ENCODE measurements around the gene C1QTNF5.

C1QTNF5 gene

GRCh38 chr11:119356349-119357031 lies 15.8 kb upstream of the C1QTNF5 start:
- peak; percentile 50 for DNase-seq

GRCh38 chr11:119355091-119355843 lies 14.6 kb upstream of the C1QTNF5 start:
- DNase-seq: no peak

DNA sequence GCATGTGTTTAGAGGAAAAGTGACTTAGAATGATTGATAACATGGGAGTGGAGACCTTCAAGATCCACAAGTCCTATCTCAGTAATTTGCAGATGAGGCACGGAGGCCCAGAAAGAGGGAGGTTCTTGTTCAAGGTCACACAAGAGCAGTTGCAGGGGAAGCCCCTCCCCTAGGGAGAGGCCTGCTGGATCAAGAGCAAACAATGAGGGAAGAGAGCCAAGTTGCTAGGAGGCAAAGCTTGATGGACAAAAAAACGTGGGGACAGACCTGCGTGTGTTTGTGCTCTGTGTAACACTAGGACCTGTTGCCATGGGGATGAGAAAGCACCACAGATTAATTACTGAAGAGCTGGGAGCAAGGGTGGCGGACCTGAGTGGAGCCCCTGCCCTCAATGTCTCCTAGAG lies 12.2 kb upstream of the C1QTNF5 start:
- no peak for DNase-seq

DNA sequence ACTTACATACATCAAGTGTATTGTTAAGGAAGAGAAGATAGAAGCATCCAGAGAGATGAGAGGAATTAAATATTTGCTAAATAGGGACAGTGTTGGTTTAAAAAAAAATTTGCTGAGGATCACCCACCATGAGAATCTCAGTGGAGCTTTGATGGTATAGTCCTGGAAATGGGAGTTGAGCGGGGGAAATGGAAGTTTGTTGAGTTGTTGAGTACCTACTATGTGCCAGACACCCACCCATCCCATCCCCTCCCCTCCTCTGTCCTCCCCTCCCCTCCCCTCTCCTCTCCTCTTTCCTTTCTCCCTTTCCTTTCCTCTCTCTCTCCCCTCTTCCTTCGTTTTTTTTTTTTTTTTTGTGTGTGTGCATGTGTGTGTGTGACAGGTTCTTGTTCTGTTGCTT lies 10.5 kb upstream of the C1QTNF5 start:
- no peak for DNase-seq

DNA sequence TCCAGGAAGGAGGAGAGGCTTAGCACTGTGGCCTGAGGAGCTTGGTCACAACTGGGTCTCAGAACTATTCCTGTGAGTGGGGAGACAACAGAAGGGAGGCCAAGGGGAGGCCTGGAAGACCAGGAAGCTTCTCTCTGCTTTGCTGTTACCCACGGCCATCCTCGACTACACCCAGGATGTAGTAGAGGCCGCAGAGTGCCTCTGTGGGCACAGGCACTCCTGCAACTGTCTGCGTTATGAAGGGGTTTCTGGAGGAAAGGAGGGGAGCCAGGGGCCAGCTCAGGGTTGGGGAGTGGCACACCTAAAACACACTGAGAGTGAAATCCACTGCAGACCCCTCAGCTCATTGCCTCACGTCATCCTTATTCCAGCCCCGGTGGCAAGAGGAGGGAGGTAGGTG lies 9.6 kb upstream of the C1QTNF5 start:
- DNase-seq: no peak

DNA sequence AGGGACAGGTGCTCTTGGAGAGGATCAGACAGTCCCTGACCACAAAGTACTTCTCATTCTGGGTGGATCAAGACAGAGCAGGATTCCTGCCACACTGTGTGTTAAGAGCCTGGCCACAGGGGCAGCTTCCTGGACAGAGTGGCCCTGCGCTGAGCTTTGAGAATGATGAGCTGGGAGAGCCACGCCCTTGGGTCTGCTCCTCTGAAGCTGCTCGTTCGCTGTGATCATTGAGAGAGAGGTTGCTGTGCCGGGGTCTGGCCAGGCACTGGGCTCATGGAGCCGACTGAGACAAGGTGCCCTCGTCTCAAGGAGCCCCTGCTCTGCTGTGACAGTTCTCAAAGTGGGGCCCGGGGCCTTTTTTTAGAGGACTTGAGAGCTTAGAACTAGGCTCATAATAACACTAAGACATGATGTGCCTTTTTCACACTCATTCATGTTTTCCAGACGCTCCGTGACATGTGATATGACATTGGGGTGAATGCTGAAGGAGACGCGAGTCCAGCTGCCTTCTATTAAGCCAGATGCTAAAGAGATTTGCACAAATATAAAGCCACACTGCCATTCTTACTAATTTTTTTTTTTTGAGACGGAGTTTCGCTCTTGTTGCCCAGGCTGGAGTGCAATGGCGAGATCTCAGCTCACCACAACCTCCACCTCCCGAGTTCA lies 7.4 kb upstream of the C1QTNF5 start:
- DNase-seq: no peak

DNA sequence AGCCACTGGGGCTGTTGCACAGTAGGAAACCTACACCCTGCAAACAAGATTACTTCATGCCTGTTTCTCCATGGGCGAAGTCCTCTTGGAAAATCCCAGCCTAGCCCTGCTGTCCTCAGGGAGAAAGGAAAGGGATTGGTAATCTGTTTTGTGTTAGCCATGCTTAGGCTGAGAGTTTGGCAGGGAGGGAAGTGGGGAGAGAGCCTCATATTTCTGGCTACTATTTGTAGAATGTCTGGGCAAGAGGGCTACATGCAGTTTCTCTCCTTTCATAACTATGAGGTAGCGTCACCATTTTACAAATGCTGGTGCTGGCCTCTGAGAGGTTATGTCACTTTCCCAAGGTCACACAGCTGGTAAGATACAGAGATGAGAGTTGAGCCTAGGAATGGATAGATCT lies 6.6 kb upstream of the C1QTNF5 start:
- DNase-seq: no peak

GRCh38 chr11:119346605-119347004 lies 5.9 kb upstream of the C1QTNF5 start, which contains the start of gene MFRP:
Gene MFRP, minus strand, starts transcription at chr11:119346705. Its CDS starts 192 bp downstream, at chr11:119346513.
- DNase-seq: no peak

GRCh38 chr11:119345685-119346084 lies 5.0 kb upstream of the C1QTNF5 start:
- DNase-seq: no peak

DNA sequence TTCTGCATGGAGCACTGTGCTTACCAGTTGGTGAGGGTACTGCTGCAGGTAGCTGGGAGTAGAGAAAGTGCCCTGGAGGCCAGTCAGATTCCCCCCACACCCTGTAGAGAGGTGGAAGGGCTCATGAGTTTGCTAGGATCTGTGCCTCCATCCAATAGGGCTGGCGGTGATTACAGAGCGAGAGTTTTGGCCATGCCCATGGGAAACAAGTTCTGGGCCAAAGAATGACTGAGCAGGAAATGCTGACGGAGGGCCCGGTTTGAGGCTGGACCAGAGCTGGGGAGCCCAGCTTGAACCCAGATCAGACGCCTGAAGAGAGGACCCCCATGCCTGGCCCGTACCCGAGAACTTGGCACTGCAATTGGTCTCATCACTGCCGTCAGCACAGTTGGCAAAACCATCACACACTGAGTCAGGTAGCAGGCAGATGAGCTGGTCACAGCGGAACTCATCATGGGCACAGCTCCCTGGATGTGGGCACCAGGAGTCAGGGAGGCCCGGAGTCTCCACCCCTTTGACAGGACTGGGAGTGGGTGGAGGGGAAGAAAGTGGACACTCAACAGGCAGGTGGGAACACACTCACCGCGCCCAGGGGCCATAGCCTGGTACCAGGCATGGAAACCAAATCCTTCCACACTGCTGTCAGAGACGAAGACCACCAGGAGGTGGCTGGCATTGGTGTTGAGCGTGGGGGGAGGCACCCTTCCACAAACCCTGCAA lies 3.8 kb upstream of the C1QTNF5 start:
- no peak for DNase-seq

DNA sequence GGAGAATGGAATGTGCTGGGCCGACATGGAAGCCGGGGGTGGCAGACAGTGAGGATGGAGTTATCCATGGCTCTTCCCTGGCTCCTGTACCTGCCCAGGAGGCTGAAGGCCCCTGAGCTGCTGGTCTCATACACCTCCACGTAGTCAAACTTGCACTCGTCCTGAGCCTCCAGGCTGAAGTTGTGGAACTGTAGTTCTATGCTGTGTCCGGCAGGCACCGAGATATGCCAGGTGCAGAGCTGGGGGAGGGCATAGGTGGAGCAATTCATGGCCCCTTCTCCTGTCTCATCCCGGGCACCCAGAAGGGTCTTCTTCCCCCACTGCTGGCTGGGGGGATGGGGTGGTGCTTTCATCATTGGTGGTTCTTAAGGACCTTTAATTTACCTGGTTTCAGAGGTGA lies 3.0 kb upstream of the C1QTNF5 start:
- no peak for DNase-seq

- DNase-seq: no peak
Measured at GRCh38 chr11:119342362-119343130, 1.9 kb upstream of the C1QTNF5 start.

GRCh38 chr11:119342023-119342300 lies 1.3 kb upstream of the C1QTNF5 start:
- DNase-seq: no peak

DNA sequence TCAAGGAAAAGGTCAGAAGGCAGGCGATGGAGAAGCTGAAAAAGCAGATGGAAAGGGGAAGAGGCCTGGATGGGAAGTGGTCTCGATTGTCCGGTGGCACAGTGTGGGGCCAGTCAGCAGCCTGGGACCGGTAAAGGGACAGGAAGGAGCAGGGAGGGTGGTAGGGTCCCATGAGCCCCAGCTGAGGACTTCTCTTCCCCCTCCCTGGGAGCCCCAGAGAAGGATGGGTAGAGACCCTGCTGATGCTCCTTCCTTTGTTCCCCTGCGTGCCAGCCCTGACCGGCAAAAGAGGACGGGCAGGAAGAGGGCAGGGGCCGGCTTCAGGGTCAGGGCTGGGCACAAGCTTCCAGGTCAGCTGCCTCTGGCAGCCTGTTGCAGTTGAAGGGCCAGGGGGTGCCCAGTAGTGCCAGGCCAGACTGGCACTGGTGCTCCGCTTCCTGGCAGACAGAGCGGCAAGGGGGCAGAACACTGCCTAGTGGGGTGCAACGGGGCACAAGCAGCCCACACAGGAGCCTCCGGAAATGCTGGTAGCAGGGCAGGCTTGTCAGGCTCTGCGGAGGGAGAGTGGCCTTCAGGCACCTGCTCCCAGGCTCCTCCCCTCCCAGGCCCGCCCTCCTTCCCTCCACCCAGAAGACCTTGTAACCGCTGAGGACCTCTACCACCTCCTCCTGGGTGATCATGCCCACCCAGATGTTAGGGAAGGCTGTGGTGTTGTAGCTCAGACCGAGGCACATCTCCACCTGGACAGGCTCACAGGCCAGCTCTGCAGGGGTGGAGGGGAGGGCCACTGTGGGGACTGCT lies 739 bp upstream of the C1QTNF5 start:
- no peak for DNase-seq

- no peak for DNase-seq
Measured at GRCh38 chr11:119339589-119340334, 921 bp downstream of the C1QTNF5 start.

DNA sequence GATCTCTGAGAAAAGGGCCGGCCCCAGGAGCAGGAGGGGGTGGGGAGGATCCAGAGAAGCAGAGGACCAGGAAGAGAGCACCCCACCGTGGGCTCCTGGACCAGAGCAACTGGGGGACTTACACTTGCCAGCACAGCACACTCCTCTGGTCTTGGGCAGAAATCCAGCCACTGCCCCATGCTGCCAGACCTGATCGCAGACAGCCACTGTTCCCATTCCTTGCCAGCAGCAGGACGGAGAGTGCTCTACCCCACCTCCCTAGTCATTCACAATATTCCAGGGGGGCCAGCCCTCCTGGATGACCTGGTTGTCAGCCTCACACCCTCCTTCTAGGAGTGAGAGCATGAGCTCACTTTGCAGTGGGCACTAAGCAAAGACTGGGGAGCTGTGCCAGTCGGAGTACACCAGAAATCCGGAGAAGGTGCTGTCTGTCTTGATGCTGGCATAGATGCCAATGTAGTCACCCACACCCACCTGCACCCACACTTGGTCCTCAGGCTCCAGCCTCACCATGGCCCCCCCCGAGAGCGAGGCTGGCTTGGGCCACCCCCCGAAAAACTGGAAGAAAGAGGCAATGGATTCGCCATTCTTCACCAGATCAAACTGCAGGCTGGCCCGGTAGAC lies 1.6 kb downstream of the C1QTNF5 start:
- DNase-seq: no peak

GRCh38 chr11:119338318-119338890 lies 2.3 kb downstream of the C1QTNF5 start:
- no peak for DNase-seq

DNA sequence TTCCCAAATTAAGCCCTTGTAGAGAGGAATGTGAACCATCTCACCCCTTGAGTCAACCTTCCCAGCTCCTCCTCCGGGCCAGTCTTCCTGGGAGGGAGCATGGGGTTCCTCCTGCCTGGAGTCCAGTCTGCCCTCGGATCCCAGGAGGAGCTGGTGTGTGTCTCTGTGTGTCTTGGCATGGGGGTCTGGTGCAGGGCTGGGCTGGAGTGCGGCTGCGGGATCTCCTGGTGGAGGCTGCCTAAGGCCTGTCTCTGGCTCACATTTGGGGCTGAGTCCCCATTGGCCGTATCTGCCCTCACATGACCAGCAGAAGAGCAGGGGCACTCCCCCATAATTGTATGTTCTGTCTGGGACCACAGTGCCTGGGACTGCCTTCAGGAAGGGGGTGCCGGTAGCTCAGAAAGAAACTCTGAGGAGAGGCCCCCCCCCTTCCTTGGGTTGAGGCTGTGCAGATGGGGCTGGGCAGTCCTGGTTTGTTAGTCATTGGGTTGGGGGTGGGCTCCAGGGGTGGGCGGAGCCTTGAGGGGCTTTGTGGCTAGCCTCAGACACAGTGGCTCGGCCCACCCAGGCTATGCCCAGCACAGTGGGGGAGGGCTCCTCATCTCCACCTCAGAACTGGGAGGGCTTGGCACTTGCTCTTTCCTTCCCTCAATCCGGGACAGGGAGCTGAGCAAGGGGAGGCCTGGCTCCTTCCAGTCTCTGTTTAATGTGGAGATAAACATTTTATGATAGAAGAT lies 2.9 kb downstream of the C1QTNF5 start:
- peak; percentile 92 for DNase-seq

DNA sequence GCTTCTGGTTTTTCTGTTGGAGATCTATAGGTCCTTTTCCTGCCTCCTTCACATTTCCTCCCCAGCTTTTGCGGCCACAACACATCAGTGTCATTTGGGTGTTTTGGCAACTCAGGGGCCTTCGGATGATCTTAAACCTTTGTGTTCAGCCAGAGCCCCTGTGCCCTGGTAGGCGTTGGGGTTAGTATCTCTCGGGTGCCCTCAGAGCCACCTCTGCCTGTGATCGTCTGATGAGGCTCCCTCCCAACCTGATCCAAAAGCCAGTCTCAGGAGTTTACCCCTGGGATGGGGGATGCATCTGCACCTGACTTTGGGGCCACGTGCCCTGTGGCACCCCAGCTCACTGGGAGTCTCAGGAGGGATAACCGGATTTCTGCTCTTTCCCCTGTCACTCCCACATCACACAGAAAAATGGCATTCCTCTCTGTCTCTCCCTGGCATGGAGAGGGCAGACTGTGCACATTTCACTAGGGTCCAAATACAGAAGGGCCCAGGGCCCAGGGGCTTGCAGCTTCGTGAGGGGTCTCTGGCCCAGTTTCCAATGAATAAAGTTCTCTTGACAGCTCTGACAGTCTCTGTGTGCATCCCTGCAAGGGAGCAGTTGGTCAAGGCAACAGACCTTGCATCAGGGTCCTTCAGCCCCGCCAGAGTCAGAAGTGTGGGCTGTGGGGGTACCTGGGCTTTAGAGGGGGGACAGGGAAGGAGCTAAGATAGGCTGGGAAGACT lies 3.8 kb downstream of the C1QTNF5 start:
- DNase-seq: no peak
